HG03039 (cell line): ENCODE data around the gene CKAP4.

Experiments used
- ATAC-seq: cut with Tn5 transposase; IDR thresholded peaks from one replicate; pipeline ENCODE4 v1.9.1; 2021; ENCODE audit warnings: mild to moderate bottlenecking, moderate library complexity; ENCODE audit not compliant: unreplicated experiment

Gene CKAP4

DNA sequence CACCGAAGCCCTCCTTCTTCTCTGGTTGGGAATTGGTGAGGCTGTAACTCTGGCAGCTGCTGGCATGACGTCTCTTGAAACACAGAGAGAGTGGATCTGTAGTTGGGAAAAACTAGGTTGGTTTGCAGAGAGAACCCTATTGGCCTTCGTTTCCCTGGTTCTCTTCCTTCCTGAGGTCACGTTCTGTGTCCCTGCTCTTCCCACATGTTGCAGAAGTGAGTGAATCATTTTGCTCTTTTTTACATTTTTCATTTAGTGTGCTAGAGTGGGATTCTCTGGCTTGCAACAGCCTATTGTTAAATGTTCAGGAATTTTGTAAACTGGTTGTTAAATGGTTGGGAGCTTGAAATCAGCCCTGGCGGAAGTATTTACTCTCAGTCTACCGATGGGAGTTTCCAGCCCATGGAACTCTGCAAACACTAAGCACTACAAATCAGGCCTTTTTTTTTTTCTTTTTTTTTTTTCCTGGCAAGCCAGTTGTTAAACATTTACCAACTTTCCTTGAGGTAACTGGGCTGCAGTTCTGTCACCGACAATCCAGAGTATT is 26.8 kb upstream of the CKAP4 start:
- no peak for ATAC-seq

GRCh38 chr12:106274012-106274411 is 26.2 kb upstream of the CKAP4 start:
- no peak for ATAC-seq

GRCh38 chr12:106273491-106273890 is 25.7 kb upstream of the CKAP4 start:
- ATAC-seq, result no peak

GRCh38 chr12:106271575-106272505 is 24.0 kb upstream of the CKAP4 start:
- no peak for ATAC-seq

DNA sequence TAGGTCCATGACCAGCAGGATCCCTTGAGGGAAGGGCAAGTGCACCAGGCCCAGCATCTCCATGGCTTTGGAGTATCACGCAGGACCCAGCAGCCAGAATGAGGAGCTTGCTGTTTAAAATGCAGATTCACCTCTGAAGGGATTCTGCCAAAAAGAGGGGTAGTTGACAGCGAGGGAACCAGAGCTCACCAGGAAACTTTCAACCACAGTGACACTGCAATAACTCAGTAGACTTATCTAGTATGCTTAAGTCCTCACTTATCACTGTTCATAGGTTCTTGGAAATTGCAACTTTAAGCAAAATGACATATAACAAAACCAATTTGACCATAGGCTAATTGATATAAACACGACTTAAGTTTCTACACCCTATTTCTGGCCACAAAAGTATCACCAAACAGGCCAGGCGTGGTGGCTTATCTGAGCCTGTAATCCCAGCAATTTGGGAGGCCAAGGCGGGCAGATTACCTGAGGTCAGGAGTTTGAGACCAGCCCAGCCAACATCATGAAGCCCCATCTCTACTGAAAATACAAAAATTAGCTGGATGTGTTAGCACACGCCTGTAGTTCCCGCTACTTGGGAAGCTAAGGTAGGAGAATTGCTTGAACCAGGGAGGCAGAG is 21.4 kb upstream of the CKAP4 start:
- no peak for ATAC-seq

- no peak for ATAC-seq
These were observed 19.7 kb upstream of the CKAP4 start for GRCh38 chr12:106267535-106267934.

- ATAC-seq, result no peak
These were observed 17.3 kb upstream of the CKAP4 start for GRCh38 chr12:106265116-106265515.

GRCh38 chr12:106258935-106259334 is 11.1 kb upstream of the CKAP4 start:
- no peak for ATAC-seq

- ATAC-seq, result no peak
These were observed 10.4 kb upstream of the CKAP4 start for GRCh38 chr12:106258226-106258625.

DNA sequence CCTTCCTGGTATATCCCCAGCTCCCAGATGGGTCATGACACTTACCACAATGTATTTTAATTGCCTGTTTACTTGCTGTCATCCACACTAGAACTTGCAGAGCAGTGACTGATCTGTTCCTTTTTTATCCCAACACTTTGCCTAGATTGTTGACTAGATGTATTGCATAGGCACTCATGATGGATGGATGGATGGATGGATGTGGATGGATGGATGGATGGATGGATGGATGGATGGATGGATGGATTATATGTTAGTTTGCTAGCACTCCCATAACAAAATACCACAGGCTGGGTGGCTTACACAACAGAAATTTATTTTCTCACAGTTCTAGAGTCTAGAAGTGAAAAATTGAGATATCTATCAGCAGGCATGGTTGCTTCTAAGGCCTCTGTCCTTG is 8.7 kb upstream of the CKAP4 start:
- ATAC-seq, result no peak

DNA sequence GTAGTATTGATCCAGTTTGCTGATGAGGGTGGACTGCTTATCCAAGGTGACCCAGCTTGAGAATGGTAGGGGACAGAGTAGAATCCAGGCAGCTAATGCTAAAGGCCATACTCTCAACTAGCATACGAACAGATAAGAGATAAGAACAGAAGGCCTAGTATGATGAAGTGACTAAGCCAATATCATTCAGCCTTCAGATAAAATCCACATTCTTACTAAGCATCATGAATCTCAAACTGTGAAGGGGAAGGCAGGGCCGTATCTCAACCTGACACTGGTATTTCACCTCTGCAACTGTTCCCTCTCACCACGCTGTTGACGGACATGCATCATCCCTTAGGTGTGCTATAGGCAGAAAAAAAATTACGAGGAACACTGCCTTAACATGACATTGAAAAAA is 8.1 kb upstream of the CKAP4 start:
- no peak for ATAC-seq

GRCh38 chr12:106255493-106255892 is 7.7 kb upstream of the CKAP4 start:
- no peak for ATAC-seq

DNA sequence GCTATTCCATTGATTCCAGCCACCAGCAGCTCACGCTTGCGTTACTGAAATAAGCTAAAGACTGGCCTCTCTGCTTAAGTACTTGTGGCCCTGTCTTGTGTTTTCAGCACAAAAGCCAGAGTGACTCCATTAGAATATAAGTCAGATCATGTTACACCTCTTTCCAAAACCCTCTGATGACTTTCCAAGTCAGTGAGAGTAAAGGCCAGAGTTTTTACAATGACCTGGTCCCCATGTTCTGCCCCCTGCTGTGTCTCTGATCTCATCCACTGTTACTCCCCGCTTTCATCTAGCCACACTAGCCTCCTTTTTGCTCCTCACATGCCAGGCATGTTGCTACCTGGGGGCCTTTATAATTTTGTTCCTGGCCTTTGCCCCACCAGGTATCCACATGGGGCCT is 6.9 kb upstream of the CKAP4 start:
- ATAC-seq, result no peak

GRCh38 chr12:106251631-106252455 is 4.0 kb upstream of the CKAP4 start:
- ATAC-seq, result no peak

DNA sequence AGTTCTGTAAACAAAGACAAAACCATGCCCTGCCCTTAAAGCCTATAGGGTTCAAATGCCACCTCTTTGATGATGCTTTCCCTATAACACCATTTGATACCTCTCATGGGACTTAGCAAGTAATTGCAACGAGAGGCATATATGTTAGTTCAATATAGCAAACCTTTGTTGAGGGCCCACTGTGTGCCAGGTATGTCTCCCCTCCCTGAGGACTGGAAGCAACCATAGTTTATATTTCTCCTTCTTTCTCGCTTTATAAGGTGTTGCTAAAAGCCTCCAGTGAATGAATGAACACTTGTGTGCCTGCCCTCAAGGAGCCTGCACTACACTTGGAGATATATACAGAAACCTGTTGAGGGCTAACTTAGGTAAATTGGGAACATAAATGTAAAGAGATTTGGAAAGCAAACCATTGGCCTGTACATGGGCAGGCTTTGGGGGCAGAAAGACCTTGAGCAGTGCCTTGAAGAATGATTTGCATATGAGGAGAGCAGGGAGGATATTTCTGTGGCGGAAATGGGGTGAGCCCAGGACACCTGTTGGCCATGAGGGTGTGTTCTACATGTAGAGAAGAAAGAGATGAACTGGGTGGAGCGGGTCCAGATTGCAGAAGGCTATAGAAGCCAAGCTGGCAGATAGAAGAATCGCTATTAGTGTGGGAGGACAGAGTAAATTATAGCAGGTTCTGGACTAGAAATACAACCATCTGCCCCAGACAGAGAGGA is 1.8 kb upstream of the CKAP4 start:
- peak; percentile 43 for ATAC-seq

- no peak for ATAC-seq
These were observed 1.1 kb upstream of the CKAP4 start for GRCh38 chr12:106248846-106249371.

DNA sequence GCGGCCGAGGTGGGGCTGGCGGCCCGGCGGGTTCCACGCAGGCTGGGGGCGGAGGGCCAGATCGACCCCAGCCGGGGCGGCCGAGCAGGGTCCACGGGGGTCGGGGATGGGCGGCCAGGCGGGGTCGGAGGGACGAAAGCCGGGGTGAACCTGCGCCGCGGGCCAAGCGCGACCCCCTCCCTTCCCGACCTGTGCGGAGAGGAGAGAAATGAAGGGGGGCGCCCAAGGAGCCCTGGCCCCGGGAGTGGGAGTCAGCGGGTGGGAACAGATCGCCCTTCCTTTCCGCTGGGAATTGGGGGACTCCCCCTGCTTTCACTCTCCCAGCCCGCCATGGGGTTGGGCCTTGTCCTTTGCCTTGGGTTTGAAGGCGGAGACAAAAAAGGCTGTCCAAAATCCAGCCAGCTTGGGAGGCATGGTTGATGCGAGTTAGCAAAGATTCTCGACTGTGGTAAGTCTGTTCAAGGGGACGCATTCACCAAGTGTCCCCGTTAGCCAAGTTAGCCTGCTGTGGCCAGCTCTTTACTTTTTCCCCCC is 559 bp upstream of the CKAP4 start:
- peak; percentile 28 for ATAC-seq

DNA sequence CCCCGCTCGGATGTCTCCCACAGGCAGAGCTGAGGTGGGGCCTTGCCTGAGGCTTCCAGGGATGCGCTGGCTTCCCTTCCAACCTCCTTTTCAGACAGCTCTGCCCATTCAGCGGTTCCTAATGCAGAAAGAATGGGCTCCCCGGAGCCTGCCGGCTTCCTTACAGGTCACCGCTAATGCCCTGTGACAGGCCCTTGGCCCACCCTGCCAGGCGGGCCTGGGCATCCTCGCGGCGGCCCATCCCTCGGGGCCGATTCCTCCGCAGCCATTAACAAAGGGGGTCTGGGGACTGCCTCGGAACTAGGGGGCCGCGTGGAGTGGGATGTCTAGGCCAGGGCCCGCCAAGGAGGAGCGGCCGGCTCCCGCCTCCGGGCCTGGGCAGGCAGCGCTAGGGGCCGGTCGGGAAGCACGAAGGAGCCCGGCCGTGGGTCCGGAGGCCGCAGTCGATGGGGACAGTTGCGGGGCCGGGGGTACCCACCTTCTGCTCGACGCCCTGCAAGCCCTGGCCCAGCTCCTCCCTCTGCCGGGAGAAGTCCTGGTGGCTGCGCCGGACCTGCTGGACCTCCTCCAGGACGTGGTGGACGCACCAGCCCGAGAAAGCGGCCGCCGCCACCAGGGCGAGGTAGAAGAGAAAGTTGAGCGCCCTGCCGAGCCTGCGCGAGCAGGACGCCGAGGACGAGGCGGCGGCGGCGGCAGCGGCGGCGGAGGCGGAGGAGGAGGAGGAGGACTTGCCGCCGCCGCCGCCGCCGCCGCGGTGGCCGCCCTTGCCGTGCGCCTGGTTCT is 738 bp downstream of the CKAP4 start:
- peak; percentile 12 for ATAC-seq

- ATAC-seq, result no peak
These were observed 2.1 kb downstream of the CKAP4 start for GRCh38 chr12:106245767-106246166.
